ENCODE data around the gene SDF2L1.
"Not testable (repeated sequence)": the region's sequence is repeated elsewhere in the genome, so short reads cannot be mapped to it uniquely, and the experiment has no call there.

SDF2L1 gene

GRCh38 chr22:21641789-21642583 lies at the start of gene SDF2L1:
Gene SDF2L1 (plus strand): TSS chr22:21642302. CDS start chr22:21642337, 35 bp downstream.
- Mint-ChIP-seq H3K27me3 (ENCODE audit: low read depth, poor library complexity) (peaks cover 9% of the 10 kb centered on the region), H3K4me3 (peak within 1 kb of the TSS; percentile 86), H3K36me3 (ENCODE audit: low read depth) (peaks cover 19% of the 10 kb centered on the region), H3K4me1 (peaks cover 37% of the 10 kb centered on the region), H3K9me3 (no peaks in the 10 kb centered on the region), H3K27ac (peak within 1 kb of the TSS; percentile 97)
- TF ChIP-seq CTCF (IDR thresholded peaks at IDR 0.05): no peak
- DNase-seq: peak; percentile 97

- Mint-ChIP-seq H3K4me1 (peaks cover 13% of the 10 kb centered on the region), H3K27me3 (ENCODE audit: low read depth, poor library complexity) (no peaks in the 10 kb centered on the region), H3K27ac (no peak overlapping the region), H3K36me3 (ENCODE audit: low read depth) (peaks cover 56% of the 10 kb centered on the region), H3K4me3 (no peak overlapping the region), H3K9me3 (no peaks in the 10 kb centered on the region)
- no peak for DNase-seq
- no peak for TF ChIP-seq CTCF (IDR thresholded peaks at IDR 0.05)
Measured at GRCh38 chr22:21592422-21592821, 49.7 kb upstream of the SDF2L1 start.

GRCh38 chr22:21593406-21594232 lies 48.5 kb upstream of the SDF2L1 start:
- H3K36me3 Mint-ChIP-seq (ENCODE audit: low read depth): peaks cover 53% of the 10 kb centered on the region
- peak overlapping the region; percentile 87 for H3K27ac Mint-ChIP-seq
- no peak overlapping the region for H3K4me3 Mint-ChIP-seq
- no peaks in the 10 kb centered on the region for H3K9me3 Mint-ChIP-seq
- H3K4me1 Mint-ChIP-seq: peaks cover 7% of the 10 kb centered on the region
- DNase-seq: peak; percentile 17
- H3K27me3 Mint-ChIP-seq (ENCODE audit: low read depth, poor library complexity): no peaks in the 10 kb centered on the region
- peak; percentile 27 for TF ChIP-seq CTCF (IDR thresholded peaks at IDR 0.05)

GRCh38 chr22:21594865-21595452 lies 47.1 kb upstream of the SDF2L1 start:
- H3K9me3 Mint-ChIP-seq: no peaks in the 10 kb centered on the region
- no peak overlapping the region for H3K4me3 Mint-ChIP-seq
- H3K27me3 Mint-ChIP-seq (ENCODE audit: low read depth, poor library complexity): no peaks in the 10 kb centered on the region
- no peak overlapping the region for H3K27ac Mint-ChIP-seq
- TF ChIP-seq CTCF (IDR thresholded peaks at IDR 0.05): no peak
- H3K36me3 Mint-ChIP-seq (ENCODE audit: low read depth): peaks cover 64% of the 10 kb centered on the region
- peaks cover 11% of the 10 kb centered on the region for H3K4me1 Mint-ChIP-seq
- DNase-seq: no peak

GRCh38 chr22:21596356-21597135 lies 45.6 kb upstream of the SDF2L1 start:
- H3K27me3 Mint-ChIP-seq (ENCODE audit: low read depth, poor library complexity); H3K27ac Mint-ChIP-seq; H3K9me3 Mint-ChIP-seq; H3K4me1 Mint-ChIP-seq; DNase-seq; H3K4me3 Mint-ChIP-seq: not testable (repeated sequence)
- H3K36me3 Mint-ChIP-seq (ENCODE audit: low read depth): peaks cover 58% of the 10 kb centered on the region
